Hippocampal formation (tissue), 2 donors: ENCODE results near the gene IL13RA2.

ENCODE experiments used
- DNase-seq, 2 donors: peaks; one replicate each; lab custom pipeline; 2025; lab: John Stamatoyannopoulos, UW

IL13RA2 gene

GRCh38 chrX:115017455-115017854, at the start of gene IL13RA2:
Gene IL13RA2, minus strand, starts transcription at chrX:115017616. Its CDS starts 347 bp downstream, at chrX:115017269.
- no peak for DNase-seq

- no peak for DNase-seq
These were observed 47.9 kb upstream of the IL13RA2 start for GRCh38 chrX:115065304-115065703.

GRCh38 chrX:115060013-115060412, 42.6 kb upstream of the IL13RA2 start:
- DNase-seq = no peak

DNA sequence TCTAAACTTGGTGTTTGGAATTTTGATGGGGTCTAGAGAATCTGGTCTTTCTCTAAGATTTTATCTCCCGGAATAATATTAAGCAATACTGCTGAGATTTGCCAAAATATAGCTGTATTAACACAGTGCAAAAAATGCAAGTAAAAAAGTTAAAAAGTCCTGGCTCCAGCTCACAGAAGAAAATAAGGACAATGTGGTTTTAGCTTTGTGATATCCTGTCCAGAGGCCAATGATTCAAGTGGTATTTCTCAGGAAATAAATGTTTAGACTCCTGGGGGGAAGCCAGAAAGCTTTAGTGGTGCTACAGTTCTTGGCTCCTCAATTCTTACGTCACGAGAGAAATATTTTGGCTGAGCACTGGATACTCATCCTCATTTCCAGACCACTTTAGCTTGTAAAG, 40.9 kb upstream of the IL13RA2 start:
- DNase-seq = no peak

DNA sequence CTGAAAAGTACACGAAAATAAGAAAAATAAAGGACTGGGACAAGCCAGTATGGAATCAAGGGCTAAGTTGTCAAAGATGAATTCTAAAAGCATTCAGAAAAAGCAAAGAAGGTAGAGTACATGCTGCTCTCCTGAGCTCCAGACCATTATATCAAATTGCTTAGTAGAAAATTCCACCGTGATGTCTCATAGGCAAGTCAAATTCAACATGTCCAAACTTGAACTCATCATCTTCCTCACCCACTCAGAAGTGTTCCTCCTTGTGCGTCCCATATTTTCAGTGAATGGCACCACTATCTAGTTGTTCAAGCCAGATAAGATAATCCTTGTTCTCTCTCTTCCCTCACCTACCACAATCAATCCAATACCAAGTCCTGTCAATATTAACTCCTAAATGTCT, 37.5 kb upstream of the IL13RA2 start:
- DNase-seq = no peak

- no peak for DNase-seq
These were observed 35.8 kb upstream of the IL13RA2 start for GRCh38 chrX:115053223-115053622.

DNA sequence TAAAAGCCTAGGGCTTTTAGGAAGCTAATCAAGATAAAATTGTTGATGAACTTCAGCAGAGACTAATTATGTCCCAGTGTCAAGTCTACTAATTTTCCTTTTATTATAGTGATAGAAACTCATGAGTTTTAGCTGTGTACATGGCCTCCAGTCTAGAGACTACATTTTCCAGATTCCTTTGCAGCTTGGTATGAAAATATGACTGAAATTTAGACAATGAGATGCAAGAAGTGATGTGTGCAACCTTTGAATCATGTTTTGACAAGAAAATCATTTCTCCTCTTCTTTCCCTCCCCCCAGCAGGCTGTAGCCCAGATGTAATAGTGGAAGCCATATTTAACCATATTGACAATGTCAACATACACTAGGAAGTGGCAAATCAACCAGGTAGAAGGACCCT, 30.3 kb upstream of the IL13RA2 start:
- no peak for DNase-seq

GRCh38 chrX:115047181-115047580, 29.8 kb upstream of the IL13RA2 start:
- no peak for DNase-seq

DNA sequence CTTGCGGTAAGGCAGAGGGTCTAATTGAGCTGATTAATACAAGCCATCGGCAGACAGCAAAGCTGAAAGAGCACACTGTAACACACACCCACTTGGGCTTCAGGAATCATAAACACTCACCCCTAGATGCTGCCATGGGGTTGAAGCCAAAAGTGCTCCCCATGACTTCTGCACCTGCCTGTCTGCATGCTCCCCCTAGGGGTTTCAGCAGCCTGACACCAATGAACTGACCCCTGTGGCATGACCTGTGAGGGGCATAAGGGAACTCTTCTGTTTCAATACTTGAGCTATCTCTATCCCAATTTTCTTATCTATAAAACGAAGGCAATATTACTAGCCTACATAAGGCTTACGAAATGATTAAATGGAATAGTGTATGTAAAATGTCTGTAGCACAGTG, 23.0 kb upstream of the IL13RA2 start:
- DNase-seq = no peak

- no peak for DNase-seq
These were observed 21.0 kb upstream of the IL13RA2 start for GRCh38 chrX:115038406-115038805.

GRCh38 chrX:115036029-115036428, 18.6 kb upstream of the IL13RA2 start:
- no peak for DNase-seq

- no peak for DNase-seq
These were observed 14.6 kb upstream of the IL13RA2 start for GRCh38 chrX:115031989-115032388.

- DNase-seq = no peak
These were observed 13.2 kb upstream of the IL13RA2 start for GRCh38 chrX:115030625-115031024.

DNA sequence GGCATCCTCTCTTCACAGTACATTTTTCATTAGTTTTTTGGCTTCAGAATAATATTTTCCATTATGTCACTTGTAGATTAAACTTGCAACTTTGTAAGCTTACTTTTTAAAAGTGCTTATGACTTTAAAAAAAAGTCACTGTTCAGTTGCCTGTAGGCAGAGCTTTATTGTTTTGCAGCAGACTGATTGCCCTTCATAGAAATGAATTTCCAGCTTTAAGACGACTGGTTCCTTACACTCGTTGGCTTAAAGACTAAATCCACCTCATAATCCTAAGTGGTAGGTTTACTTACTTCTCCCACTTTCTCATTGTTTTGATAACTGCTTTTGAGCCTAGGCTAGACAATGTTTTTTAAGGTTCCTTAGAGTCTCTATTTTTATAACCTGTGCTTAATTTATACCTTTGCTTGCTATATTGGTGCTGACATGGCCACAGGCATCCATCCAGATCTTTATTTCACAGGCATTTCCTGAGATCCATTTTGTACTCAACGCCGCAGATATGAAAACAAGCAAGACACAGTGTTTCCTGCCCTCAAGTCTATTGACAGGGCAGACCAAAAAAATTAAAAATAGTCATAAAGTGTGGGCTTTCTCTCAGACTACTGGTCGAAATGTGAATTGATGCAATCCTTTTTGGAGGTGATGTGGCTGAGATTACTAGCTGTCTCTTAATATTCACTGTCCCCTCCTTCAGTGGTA, 12.6 kb upstream of the IL13RA2 start:
- DNase-seq = no peak

GRCh38 chrX:115029440-115029839, 12.0 kb upstream of the IL13RA2 start:
- DNase-seq = no peak

GRCh38 chrX:115023811-115024210, 6.4 kb upstream of the IL13RA2 start:
- no peak for DNase-seq

GRCh38 chrX:115023139-115023538, 5.7 kb upstream of the IL13RA2 start:
- no peak for DNase-seq

DNA sequence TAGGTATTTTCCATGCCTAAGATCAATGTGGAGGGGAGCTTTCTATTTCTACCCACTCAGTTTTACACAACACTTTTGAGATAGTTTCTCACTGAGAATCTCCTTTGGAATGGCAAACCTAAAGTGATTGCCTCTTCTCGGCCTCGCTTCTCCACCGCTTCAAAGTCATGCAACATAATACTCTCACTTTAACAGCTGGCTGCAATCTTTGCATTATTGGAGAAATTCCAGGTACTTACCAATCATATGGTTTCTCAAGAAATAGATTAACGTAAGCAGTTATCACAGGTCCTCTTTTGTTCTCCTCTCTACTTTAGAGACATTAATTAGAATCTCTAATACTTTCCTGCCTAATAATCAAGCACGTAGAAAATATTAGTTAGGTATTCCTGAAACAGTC, 3.7 kb upstream of the IL13RA2 start:
- DNase-seq = no peak

DNA sequence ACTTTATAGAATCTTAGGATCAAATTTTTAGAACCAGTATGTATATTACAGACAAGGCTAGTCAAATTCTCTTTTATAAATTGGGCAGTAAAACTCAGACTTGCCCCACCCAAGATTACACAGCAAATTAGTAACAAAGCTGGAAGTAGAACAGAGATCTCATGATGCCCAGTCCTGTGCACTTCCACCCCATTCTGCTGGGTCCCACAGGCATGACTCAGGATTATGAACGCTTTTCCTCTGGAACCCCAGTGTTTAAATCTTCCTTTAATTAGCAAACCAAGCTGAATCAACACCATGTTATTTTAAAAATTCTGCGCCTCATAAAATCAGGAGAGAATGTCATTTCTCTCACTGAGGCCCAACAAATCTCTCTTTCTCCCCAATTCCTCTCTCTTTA, 1.5 kb upstream of the IL13RA2 start:
- no peak for DNase-seq

DNA sequence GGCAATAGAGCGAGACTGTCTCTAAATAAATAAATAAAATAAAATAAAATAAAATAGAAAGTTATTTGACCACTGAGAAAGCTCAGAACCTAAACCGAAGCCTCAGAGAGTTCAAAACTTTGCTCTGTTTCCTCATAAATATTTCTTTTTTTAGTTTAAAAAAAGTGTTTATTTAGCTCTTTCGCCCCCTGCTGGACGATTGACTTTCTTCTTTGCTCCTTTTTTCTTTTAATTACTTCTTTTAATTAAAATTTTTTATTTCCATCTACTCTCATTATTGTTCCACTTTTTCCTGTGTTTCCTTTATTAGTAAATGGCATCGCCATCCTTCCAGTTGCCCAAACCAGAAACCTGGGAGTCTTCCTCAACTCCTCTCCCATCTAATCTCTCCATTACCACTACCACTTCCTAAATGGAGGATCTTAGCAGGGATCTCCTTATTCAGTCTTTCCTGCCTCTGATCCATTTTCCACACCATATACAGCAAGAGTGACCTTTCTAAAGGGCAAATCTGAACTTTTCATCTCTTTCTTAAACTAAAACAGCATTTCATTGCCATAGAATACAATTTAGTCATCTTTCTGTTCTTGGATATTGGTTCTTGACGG, 728 bp upstream of the IL13RA2 start:
- DNase-seq = no peak

DNA sequence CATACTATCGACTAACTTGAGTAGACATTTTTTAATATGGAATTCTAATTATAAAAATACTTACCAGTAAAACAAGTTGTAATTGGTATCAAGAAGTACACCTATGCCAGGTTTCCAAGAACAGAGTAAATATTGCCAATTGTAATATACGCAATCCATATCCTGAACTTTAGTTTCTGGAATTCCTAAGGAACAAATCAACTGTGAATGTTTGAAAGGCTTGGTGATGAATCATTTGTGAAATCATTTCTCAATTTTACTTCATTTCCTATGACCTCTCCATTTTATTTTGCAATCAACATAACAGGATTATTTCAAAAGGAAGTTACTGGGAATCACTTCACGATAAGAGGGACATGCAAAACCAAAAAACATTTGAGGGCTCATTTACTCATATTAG, 3.7 kb downstream of the IL13RA2 start:
- no peak for DNase-seq

GRCh38 chrX:115011428-115011827, 6.0 kb downstream of the IL13RA2 start:
- DNase-seq = no peak

DNA sequence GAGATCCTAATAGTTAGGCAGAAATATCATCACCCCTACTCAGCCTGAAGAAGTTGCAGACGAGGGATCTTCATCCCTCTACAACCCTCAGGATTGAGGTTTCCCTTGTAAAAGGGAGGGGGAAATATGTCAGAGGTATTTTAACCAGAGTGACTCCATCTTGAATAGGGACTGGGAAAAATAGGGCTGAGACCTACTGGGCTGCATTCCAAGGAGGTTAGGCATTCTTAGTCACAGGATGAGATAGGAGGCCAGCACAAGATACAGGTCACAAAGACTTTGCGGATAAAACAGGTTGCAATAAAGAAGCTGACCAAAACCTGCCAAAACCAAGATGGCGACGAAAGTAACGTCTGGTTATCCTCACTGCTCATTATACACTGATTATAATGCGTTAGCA, 17.5 kb downstream of the IL13RA2 start:
- no peak for DNase-seq

DNA sequence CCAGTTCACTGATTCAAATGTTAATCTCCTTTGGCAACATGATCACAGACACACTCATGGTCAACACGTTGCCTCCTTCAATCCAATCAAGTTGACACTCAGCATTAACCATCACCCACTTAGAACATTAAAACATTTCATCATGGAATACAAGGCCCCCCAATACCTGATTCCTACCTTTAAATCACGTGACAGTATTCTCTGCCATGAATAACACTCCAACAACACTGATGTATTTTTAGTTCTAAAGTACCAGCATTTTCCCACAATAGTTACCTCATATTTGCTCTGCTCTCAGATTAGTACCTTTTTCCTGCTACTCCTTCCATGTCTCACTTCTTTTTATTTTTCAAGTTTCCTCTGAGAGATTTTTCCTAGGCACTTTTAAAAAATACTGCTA, 19.6 kb downstream of the IL13RA2 start:
- DNase-seq = no peak
